A549 treated with AZD9567 at 1 μM for 4 hours (cell line): ENCODE data around the gene MROH9. TPM values are rescaled to one million over a fixed set of nuclear protein-coding genes. Genes with fewer than 3 reads are reported as not detected.

ENCODE experiments used
- total RNA-seq: library from RNA; stranded (reverse); fragments of 200-300 nt; extraction: Qiagen RNA extraction; gene quantifications from 5 replicates; pipeline ENCODE4 v1.2.3, GENCODE V29; 2022; ENCODE audit not compliant: insufficient read depth

Gene MROH9, protein sequence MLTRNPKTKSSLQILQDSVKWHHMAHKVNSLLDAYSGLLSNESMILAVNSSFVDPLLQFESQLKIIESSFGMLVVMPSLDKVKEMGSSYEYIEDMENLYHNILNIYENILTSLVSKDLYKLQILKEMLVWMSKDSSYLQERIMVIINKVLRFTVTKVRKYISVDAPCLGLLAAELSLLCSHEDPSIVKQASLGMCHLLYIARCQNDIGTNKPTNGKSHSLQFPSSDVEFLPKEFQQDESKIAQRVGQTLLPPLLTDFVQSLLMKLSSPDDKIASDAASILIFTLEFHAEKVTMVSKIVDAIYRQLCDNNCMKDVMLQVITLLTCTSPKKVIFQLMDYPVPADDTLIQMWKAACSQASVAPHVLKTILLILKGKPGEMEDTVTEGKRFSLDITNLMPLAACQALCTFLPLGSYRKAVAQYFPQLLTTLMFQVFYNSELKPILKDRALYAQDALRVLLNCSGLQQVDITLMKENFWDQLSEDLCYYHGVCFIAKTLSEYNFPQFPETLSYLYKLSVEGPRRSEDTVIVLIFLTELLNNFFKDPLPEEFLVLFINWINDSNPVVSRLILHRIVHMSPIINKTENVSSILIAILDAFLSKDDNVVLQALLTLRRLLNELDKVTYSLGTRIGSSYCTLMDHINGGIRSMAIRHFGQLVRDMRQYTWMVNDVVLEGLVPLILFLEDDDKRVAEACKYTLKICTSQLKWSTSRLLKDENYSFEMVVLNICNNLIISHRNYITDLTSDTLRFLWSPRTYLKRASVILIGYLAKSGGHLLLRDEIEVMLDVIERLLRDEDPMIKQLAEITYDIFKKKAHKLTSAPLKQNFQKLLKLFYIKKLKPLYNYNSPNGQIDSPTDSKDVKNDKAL
- not detected in 5 replicates for total RNA-seq

DNA sequence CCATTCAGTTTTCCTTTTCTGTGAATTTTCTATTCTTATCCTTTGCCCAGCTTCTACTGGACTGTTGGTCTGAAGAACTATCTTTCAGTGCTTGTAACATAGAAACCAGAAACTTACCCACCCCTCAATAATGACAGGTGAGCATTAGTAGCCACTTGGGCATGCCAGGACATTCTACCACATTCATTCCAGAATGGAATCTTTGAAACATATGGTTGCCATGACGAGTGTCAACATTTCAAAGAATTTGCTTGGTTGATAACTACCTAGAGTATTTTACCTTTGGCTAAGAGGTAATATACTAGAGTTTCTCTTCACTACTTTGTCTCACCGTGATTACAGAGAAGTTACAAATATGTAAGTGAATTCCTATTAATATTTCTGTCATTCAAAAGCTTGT is at the start of gene MROH9:
Gene MROH9 (plus strand): TSS at position 304 of the 400 bp plus-strand sequence. CDS start 10,023 bp downstream, outside the sequence.

DNA sequence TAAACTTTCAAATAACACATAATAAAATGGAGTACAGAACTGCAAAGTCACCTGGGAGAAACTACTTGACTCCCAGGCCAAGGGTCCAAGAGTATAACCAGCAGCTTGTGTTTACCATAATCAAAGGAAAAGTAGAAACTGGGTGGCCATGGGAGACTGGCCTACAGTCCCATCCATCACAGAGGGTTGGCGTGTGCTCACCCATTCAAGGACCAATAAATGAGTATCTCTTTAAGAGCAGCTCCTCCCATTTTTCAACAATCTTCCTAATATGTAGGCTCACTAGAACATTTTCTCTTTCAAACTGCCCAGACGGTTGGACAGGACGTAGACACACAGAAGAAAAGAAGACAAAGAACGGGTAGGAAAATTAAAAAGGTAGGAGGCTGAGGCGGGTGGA is 155.3 kb downstream of the MROH9 start, which contains the start of gene FMO3:
Gene FMO3 (plus strand): TSS at position 302 of the 400 bp plus-strand sequence. CDS start 1,754 bp downstream, outside the sequence.

Other genes with a start within 250 kb of the MROH9 start
- not detected in 5 replicates for gene FMO3, start 155.4 kb downstream of the MROH9 start, total RNA-seq
- gene FMO2, start 249.8 kb downstream of the MROH9 start, total RNA-seq: not detected in 5 replicates